AG04450 (cell line): ENCODE data around the gene RGS19. TPM values are rescaled to one million over a fixed set of nuclear protein-coding genes. Genes with fewer than 3 reads are reported as not detected.

ENCODE experiments used
- CTCF ChIA-PET: fragments of 300-600, 350-600 bp; formaldehyde crosslinking; extraction: SDS; loops from one replicate; lab custom pipeline; 2022; ENCODE audit warnings: antibody characterized with exemption, inconsistent platforms; lab: Charles Lee
- POLR2A ChIA-PET: fragments of 350-600 bp; formaldehyde crosslinking; extraction: SDS; loops from one replicate; lab custom pipeline; 2021; ENCODE audit warnings: antibody characterized with exemption, inconsistent platforms; lab: Yijun Ruan, JAX
- DNase-seq: peaks from one replicate; pipeline ENCODE4 v3.0.0-alpha.2; 2011; ENCODE audit warnings: low read depth, low spot score
- H3K27ac ChIP-seq: one replicate; pipeline ENCODE4 v1.5.1; 2012; ENCODE audit warnings: low read depth, low read length, control low read depth
- H3K27me3 ChIP-seq: one replicate; pipeline ENCODE4 v1.6.0; 2012; ENCODE audit warnings: low read length; ENCODE audit not compliant: control insufficient read depth, insufficient read depth
- H3K4me3 ChIP-seq: 2 replicates; pipeline ENCODE4 v1.5.1; 2011; ENCODE audit warnings: mild to moderate bottlenecking, low read depth, low read length, control low read depth
- H3K9me3 ChIP-seq: 2 replicates; pipeline ENCODE4 v1.5.1; 2012; ENCODE audit warnings: low read length; ENCODE audit not compliant: control insufficient read depth, insufficient read depth
- polyA plus RNA-seq: library from polyadenylated mRNA; depleted of rRNA; stranded (reverse); fragments of >200 nt; gene quantifications from 2 replicates; pipeline ENCODE4 v1.2.3, GENCODE V29; 2011
- TF ChIP-seq, protein P1 (sequence below): IDR thresholded peaks from 2 replicates; pipeline ENCODE4 v1.5.1; 2011; ENCODE audit warnings: low read depth, low read length, control low read depth, inconsistent platforms

RGS19 gene
- polyA plus RNA-seq, 1 experiment = 7.5 TPM

DNA sequence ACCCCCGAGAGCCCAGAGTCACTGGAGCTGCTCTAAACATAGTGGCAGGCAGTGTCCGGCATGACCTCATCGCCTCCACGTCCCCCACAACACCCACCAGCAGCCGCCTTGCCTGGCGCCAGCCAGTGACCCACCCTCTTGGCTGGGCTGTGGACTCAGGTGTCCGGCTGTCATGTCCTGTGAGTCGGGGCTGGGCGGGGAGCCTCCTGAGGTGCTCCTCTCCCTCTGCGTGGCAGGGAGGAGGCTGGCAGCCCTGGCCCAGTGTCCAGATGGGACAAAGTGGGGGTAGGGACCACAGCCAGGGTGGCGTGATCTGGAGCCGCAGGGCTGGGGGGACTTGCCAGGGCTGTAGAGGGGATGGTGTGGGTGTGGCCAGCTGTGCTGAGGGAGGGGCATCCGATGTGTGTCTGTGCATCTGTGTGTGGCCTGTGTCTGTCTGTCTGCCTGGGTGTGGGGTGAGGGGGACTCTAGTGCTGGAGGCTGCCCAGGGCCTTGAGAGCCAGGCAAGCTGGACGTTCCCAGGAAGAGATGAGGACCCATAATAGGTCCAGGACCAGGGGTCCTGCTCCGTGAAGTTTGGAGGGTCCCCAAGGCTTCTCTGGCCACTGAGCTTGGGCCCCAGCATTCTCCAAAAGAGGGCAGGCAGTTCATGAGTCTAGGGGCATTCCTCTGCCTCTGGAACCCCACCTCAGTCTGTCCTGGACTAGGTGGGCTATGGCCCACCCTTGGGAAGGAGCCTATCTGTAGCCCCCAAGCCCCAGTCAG, 27.6 kb downstream of the RGS19 start:
- Histone ChIP-seq H3K27ac (no peak overlapping the region), H3K27me3 (peaks cover 50% of the 10 kb centered on the region), H3K9me3 (no peaks in the 10 kb centered on the region; the same call in 1 of the 2 replicates), H3K4me3 (no peak overlapping the region)
- TF ChIP-seq, protein P1, sequence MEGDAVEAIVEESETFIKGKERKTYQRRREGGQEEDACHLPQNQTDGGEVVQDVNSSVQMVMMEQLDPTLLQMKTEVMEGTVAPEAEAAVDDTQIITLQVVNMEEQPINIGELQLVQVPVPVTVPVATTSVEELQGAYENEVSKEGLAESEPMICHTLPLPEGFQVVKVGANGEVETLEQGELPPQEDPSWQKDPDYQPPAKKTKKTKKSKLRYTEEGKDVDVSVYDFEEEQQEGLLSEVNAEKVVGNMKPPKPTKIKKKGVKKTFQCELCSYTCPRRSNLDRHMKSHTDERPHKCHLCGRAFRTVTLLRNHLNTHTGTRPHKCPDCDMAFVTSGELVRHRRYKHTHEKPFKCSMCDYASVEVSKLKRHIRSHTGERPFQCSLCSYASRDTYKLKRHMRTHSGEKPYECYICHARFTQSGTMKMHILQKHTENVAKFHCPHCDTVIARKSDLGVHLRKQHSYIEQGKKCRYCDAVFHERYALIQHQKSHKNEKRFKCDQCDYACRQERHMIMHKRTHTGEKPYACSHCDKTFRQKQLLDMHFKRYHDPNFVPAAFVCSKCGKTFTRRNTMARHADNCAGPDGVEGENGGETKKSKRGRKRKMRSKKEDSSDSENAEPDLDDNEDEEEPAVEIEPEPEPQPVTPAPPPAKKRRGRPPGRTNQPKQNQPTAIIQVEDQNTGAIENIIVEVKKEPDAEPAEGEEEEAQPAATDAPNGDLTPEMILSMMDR = no peak
- CTCF ChIA-PET = interaction anchor here (1.3 kb wide), 1 partner anchor 32 kb away, joined by 3 read pairs; no protein-coding TSS in a partner anchor
- POLR2A ChIA-PET = interaction anchor here (0.6 kb wide), 2 partner anchors 73 to 424 kb away, joined by 4 to 7 read pairs; no protein-coding TSS in a partner anchor
- no peak for DNase-seq

DNA sequence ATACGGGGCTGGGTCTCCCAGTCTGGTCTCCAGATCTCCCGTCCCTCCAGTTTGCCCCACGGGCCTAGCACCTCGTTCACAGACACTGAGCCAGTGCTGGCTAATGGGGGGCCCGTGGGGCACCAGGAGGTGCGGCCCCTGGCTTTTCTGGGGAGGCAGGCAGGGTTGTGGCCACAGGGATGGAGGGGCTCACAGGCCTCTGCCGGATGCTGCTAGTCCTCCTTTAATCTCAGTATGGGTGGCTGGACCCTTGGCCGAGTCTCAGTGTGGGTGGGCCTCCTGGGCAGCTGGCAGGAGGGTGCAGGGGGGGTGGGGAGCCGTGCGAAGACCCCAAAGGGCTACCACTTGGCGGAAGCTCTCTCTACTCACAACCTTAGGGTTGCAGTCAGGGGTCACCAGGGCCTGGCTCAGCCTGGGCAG, 28.3 kb downstream of the RGS19 start:
- CTCF ChIA-PET = interaction anchor here (1.1 kb wide), 1 partner anchor 12 kb away, joined by 3 read pairs; no protein-coding TSS in a partner anchor
- POLR2A ChIA-PET = interaction anchor here (1.4 kb wide), 1 partner anchor 12 kb away, joined by 5 read pairs; the partner anchor contains the start of gene TCEA2
- TF ChIP-seq, protein P1 = no peak
- no peak overlapping the region for H3K27ac ChIP-seq
- H3K4me3 ChIP-seq = no peak overlapping the region
- H3K27me3 ChIP-seq = peaks cover 52% of the 10 kb centered on the region
- H3K9me3 ChIP-seq = no peaks in the 10 kb centered on the region; the same call in 1 of the 2 replicates
- no peak for DNase-seq

DNA sequence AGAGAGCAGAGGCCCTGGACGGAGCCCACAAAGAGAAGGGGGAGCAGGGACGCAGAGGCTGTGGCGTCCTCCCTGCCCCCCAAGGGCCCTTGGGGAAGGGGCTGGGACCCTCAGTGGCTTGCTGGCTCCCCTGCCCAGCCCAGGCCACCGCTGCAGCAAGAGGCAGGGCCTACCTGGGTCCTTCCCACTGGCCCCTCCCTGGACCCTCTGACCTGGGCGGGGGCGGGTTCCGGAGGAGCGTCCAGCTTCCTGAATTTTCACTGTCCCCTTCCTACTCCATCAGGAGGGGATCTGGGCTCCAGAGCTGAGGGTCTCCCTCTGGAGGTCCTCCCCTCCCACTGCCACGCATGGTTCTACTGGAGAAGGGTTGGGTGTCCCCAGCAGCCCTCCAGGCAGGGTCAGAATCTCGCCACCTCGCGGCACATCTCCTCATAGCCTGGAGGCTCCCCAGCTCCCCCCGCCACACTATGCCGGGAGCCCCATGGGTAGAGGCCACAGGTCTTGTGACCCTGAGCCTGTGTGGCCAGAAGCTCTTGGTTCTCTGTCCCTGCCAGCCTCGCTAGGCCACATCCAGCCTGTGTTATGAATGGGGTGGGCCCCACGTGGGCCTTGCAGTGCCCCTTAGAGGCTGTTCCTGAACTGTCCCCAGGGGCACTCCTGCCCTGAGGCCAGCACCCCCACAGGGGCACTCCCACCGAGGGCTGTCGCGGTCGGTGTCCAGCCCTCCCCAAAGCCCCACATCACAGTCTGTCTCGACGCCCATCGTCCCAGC, 28.9 kb downstream of the RGS19 start:
- Histone ChIP-seq H3K27ac (no peak overlapping the region), H3K27me3 (peaks cover 58% of the 10 kb centered on the region), H3K4me3 (no peak overlapping the region), H3K9me3 (no peaks in the 10 kb centered on the region; the same call in 1 of the 2 replicates)
- POLR2A ChIA-PET = interaction anchor here (1.4 kb wide), 1 partner anchor 12 kb away, joined by 5 read pairs; the partner anchor contains the start of gene TCEA2
- CTCF ChIA-PET = interaction anchor here (1.1 kb wide), 1 partner anchor 11 kb away, joined by 3 read pairs; no protein-coding TSS in a partner anchor
- no peak for DNase-seq
- TF ChIP-seq, protein P1 = no peak

DNA sequence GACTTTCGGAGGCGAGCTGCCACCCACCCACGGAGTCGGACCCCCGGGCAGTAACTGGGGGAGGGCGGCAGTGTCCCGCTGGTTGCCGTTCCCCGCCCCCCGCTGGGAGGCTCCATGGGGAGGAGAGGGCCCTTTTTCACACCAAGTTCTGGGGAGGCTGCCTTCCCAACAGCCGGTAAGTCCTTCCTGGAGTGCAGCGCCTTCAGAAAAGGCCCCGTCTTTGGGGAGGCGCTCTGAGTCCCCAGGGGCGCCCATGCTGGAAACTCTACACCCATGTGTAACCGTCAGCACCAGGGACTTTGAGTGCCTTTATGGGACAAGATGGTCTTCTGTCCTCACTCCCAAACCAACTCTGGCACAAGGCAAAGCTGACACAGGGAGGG, 29.4 kb downstream of the RGS19 start:
- H3K9me3 ChIP-seq = no peaks in the 10 kb centered on the region; the same call in 1 of the 2 replicates
- TF ChIP-seq, protein P1 = no peak
- DNase-seq = no peak
- CTCF ChIA-PET = interaction anchor here (1.1 kb wide), 1 partner anchor 11 kb away, joined by 3 read pairs; no protein-coding TSS in a partner anchor
- no peak overlapping the region for H3K27ac ChIP-seq
- no peak overlapping the region for H3K4me3 ChIP-seq
- POLR2A ChIA-PET = interaction anchor here (1.4 kb wide), 1 partner anchor 13 kb away, joined by 5 read pairs; the partner anchor contains the start of gene TCEA2
- H3K27me3 ChIP-seq = peaks cover 62% of the 10 kb centered on the region
